ENCODE data around the gene CBX5.
"Not testable (repeated sequence)": the region's sequence is repeated elsewhere in the genome, so short reads cannot be mapped to it uniquely, and the experiment has no call there.

Gene CBX5

DNA sequence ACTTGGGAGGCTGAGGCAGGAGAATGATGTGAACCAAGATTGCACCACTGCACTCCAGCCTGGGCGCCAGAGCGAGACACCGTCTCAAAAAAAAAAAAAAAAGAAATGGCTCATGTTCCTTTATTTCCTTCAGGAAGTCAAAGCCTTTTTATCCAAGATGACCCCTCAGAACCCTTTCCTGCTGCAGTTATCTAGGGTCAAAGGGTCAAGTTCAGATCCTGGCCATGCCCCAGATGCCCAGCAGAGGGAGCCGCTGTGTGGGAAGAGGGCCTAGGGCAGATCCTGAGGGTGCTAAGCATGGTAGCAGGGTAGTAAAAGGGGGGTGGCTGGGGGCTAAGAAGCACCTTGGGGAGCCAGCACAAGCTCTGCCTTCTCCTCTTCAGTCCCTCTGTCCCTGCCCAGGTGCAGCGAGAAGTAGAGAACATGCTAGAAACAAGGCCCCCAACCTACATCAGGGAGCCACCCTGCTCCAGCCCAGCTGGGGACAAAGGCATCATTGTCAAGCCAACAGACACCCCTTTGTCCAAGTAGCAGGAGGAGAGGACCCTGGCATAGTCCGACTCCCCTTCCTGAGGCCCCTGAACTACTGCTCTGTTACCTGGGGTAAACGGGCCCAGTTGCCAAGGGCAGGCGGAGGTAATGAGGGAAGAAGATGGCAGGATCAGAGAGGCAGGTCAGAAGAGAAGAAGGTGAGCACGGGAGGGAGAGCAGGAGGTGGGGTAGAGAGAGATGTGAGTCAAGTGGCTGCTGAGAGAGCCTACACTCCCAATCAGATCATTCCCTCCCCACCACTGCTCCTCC is 14.4 kb upstream of the CBX5 start:
- peak; percentile 31 for DNase-seq (ENCODE audit: low read depth)

DNA sequence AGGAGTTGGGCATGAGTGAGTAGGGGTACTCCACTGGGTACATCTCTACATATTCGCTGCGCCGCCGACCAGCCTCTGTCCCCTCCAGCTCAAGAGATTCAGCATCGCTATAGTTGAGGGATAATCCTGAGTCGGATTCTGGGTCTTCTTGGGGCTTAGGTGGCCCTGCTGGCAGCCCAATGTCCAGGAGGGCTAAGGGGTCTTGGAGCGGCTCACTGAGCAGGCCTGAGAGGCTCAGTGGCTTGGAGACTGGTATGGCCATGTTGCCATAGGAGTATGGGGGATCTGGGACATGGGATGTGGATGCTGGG is 13.0 kb upstream of the CBX5 start:
- no peak for DNase-seq (ENCODE audit: low read depth)

DNA sequence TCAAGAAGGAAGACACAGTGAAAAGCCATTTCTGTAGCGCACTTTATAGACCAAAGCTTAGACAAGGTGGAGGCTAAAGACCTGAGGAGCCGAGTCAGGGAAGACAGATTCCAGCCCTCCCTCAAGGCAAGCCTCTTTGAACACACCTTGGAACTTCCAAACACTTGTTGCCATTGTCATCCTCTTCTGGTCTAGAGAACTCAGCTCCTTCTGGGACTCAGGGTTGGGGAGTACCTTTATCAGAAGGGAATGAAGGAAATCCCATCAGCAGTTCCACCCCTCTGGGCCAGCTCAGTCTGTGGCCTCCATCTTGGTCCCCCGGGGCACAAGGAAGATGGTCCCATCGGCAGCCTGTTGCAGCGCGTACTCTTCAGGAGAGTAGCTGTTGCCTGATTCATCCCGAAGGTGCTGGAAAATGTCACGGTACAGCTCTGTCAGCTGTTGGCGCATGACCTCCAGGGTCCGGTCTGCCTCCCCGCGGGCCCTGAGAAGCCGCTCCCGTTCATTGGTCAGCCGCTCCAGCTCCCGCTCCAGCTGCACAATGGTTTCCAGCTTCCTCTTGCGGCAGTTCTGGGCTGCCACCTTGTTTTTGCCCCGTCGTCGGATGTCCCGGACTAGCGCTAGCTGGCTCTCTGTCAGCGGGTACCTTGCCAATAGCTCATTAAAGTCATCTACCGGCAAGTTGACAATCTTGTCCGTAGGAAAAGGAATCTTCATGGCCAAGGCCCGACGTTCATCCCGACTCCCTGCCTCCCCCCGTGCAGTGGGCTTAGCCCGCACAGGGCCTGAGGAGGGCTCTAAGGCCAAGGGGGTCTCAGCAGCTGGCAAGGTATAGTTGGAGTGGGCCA is 12.4 kb upstream of the CBX5 start:
- no peak for DNase-seq (ENCODE audit: low read depth)

DNA sequence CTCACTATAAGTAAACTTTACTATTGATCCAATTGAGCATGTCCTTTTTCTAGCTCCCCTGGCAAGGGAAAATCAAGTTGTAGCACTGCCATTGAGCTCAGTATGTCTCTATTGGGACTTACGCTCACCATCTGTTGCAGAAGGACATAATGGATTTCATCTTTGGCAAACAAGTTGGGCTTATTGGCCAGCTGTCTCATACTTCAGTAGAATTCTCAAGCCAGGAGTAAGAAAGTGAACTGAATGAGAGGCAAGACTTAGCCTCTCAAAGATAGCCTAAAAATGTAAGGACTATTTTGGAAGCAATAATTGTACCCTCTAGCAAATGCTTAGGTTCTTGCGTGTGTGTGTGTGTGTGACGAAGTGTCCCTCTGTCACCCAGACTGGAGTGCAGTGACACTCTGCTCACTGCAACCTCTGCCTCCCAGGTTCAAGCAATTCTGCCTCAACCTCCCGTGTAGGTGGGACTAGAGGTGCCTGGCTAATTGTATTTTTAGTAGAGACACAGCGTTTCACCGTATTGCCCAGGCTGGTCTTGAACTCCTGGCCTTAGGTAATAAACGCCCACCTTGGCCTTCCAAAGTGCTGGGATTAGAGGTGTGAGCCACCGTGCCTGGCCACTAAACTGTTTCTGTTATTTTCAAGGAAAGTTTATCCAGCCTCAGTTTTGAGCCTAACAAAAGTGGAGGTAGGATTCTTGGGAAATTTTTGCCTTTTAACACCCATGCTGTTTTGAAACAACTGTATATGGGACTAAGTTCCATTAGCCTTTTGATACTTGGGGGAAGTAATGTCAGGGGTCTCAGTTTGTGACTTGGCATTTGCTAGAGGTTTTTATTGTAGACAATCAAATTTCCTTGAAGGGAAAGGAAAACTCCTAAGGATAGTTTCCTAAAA is 7.6 kb upstream of the CBX5 start:
- DNase-seq (ENCODE audit: low read depth), result no peak

DNA sequence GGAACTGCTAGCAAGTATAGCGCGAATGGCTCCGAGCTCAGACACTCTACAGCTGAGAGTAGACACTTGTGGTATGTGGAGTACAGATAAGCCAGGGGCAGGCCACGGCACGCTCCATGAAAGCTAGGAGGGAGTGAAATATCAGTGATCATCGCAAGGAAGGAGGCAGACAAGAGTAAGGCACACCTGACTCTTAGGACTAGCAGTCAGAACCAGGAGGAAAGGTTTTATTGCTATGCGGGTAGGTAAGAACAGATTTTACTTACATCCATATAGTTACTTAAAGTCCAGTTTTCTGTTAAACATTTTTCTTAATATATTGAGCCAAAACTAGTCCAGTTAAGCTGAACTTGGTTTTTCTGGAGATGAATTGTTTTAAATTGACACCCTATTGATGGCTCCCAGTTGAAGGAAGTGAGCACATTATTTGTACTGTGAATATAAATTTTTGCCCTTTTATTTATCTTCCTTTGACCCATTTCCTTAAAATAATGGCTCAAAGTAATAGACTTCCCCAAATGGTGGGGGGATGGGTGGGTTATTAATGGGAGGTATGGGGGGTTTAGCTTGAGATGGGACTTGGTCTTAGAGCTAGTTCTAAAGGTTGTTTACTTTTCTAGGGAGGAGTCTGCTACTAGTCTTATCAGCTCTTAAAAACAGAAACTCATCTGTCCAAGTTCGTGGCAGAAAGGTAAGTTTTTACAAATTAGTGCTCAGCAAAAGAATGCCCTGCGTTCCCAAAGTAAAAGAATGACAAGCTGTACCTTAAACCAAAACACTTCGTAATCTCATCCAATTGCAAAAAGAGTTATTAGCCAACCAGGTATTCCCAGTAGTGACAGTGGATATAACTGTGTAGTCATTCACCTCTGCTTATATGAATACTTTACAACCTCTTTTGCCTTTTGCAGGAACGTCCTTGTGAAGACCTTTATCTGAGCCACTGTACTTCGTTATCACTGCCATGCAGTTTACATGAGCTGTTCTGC is 6.4 kb upstream of the CBX5 start:
- no peak for DNase-seq (ENCODE audit: low read depth)

DNA sequence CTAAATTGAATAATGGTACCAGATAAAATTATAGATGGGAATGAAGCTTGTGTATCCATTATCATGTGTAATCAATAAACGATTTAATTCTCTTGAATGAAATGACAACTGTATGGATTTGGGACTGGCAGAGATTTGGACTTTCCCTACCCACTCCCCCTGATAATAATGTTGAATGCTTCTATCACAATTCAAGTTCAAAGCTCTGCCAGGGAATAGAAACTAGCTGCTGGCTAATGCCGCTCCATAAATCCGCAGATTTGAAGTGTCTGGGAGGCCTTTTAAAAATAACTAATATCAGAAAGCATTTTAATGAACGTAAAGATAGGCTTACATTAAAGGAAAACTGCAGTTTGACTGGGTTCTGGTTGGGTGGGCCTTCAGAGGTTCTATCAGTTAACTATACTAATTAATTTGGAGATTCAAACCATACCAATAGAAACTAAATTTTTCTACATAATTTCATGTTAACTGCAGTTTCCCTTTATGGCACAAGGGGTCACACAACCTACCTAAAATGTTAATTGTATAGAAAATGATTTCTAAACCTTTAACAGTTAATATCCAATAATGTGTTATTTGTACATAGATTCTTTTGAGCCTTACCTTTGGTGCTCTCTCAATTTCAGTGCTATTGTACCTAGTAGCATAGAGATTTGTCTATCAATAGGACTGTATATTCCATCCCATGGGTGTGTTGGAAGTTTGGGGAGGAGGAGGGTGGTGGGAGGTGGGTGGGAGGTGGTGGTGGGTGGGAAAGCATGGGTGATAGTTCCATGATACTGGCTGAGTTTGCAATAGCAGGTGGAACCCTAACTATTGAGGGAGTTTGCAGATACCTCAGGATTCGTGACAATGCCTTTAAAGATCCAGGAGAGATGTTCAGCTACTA is 5.5 kb upstream of the CBX5 start:
- no peak for DNase-seq (ENCODE audit: low read depth)

DNA sequence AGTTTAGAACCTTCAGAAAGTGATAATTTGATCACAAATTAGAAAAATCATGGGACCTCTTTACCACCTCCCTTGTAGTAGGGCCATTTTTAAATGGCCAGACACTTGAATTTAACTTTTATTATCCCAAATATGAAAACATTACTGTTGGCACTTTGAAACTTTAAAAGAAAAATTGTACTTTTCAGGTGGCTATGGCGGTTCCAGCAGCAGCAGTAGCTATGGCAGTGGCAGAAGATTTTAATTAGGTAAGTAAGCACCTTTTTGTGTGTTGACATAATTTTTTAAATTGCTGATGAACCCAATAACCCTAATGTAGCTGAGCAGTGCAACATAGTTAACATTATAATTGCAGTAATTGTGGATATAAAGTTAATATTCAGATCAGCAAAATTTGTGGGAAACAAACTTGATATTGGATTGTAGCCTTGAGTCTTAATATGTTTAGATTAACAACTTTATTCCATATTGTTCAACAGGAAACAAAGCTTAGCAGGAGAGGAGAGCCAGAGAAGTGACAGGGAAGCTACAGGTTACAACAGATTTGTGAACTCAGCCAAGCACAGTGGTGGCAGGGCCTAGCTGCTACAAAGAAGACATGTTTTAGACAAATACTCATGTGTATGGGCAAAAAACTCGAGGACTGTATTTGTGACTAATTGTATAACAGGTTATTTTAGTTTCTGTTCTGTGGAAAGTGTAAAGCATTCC is 4.3 kb upstream of the CBX5 start:
- DNase-seq (ENCODE audit: low read depth), result not testable (repeated sequence)

DNA sequence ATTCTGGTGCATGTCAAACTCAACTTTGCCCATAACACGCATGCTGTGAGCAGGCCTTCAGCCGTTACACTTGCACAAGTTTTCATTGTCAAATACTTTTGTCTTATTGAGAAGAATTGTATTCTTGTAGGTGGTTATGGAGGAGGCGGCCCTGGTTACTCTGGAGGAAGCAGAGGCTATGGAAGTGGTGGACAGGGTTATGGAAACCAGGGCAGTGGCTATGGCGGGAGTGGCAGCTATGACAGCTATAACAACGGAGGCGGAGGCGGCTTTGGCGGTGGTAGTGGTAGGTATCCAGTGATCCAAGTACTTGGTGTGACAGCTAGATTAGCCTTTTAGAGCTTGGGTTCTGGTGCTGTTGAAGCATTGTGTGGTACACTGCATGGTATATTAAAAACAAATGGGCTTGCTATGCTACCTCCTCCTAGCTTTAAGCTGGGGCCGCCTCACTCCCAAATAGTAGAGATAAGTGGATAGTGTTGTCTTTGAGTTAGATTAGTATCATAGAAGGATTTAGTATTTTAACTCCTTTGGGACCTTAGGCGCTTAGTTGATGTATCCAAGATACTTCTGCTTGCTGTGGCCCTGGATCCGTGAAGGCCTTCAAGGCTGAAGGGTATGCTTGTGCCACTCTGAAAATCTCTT is 3.1 kb upstream of the CBX5 start:
- no peak for DNase-seq (ENCODE audit: low read depth)

DNA sequence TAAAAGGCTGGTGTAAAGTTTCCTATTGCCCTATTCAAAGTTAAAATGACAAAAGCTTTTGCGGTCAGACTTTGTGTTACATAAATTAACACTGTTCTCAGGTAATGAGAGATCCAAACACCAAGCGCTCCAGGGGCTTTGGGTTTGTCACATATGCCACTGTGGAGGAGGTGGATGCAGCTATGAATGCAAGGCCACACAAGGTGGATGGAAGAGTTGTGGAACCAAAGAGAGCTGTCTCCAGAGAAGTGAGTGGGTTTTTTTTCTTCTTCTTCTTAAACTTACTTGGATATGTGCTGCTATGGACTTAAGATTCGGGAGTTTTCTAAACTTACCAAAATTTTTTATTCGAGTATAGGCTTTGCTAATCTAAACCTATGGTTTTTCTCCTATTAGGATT is 1.8 kb upstream of the CBX5 start:
- not testable (repeated sequence) for DNase-seq (ENCODE audit: low read depth)

DNA sequence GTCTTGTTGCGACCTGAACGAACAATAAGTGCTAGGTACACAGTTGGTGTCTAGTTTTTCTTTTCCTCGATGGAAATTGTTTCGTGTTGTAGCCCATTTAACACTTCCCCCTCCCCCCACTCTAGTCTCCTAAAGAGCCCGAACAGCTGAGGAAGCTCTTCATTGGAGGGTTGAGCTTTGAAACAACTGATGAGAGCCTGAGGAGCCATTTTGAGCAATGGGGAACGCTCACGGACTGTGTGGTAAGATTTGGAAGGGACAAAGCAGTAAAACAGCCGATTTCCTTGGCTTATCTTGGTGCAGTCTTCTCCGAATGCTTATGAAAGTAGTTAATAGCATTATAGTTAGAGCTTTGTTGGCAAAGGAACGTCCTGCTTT is 1.3 kb upstream of the CBX5 start:
- not testable (repeated sequence) for DNase-seq (ENCODE audit: low read depth)

DNA sequence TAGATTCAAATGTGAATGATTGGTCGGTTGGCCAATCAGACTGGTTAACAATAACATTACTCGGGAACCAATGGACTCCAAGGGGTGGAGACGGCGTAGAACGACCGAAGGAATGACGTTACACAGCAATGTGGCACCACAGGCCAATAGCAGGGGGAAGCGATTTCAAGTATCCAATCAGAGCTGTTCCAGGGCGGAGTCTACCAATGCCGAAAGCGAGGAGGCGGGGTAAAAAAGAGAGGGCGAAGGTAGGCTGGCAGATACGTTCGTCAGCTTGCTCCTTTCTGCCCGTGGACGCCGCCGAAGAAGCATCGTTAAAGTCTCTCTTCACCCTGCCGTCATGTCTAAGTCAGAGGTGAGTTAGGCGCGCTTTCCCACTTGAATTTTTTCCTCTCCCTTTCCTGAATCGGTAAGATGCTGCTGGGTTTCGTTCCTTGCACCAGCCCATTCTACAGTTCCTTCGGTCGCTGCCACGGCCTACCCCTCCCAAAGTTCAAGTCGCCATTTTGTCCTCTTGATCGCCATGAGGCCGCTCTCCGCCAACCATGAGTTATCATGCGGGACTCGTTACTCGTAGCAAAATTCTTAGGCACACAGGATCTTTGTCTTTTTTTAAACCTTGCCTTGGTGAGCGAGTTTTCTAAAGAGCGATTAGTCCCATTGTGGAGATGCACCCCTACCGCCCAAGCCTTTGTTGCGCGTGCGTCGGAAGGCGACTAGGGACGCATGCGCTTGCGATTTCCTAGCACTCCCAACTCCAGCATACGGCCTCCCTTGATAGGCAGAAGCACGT is 742 bp upstream of the CBX5 start, which contains the start of gene HNRNPA1:
HNRNPA1 (plus strand) TSS at position 259 of the 793 bp plus-strand sequence; CDS start at position 341, 82 bp downstream.
- peak; percentile 87 for DNase-seq (ENCODE audit: low read depth)

DNA sequence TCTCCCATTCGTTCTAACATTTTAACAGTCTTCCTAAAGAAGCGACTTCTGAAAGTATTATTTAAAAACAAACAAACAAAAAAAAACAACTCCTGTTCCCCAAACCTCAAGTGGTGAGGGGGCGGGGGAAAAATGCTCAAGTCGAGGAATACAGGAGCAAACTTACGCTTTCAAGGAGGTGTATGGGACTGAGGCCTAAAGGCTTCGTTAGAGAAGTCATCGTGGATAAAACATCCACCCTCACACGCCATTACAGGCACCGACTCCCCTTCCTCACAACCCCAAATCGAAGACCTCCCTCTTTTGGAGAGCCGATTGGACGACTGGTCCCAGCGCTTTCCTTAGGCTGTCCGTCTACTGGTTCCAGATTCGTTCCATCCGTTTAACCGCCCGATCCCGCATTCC is 693 bp downstream of the CBX5 start:
- no peak for DNase-seq (ENCODE audit: low read depth)

DNA sequence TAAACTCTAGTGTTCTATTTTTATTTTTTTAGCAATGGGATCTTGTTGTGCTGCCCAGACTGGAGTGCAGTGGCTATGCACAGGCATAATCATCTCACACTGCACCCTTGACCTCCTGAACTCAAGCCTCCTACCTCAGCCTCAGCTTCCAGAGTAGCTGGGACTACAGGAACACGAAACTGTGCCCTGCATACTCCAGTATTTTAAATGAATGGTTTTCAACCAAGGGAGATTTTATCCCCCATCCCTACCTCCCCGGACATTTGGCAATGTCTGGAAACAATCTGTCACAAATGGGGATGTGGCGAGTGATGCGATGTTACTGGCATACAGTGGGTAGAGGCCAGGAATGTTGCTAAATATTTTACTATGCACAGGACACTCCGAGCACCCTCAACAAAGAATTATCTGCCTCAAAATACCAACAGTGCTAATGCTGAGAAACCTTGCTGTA is 2.1 kb downstream of the CBX5 start:
- no peak for DNase-seq (ENCODE audit: low read depth)

DNA sequence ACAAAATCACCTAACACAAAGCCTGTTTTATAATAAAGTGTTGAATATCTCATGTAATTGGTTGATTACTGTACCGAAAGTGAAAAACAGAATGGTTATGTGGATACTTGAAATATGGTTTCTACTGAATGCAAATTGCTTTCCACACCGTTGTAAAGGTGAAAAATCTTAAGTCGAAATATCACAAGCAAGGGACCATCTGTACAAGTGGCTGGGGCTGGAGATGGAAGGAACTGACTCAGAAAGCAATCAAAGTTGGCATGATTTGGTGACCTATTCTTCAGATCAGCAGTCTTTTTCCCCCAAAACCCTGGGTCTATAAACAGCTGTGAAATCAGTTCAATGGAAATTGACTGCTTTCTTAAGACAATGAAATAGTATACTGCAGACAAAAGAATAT is 3.6 kb downstream of the CBX5 start:
- no peak for DNase-seq (ENCODE audit: low read depth)

DNA sequence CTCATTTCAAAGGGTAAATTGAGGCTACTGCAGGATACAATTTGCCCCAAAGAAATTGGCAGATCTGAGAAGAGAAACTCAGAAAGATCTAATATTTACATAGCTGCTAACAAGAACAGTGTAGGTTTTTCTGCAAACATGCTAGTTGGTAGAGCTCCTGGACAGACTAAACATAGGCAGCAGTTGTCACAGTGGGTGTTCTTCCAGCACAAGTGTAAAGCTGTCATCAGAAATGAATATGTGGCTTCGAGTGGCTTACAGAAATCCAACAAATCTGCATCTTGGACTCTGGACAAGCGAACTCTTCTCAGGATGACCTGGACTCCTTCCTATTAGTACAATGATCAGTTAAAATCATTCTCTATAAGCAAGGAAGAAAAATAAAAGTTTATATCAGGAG is 5.9 kb downstream of the CBX5 start:
- no peak for DNase-seq (ENCODE audit: low read depth)

DNA sequence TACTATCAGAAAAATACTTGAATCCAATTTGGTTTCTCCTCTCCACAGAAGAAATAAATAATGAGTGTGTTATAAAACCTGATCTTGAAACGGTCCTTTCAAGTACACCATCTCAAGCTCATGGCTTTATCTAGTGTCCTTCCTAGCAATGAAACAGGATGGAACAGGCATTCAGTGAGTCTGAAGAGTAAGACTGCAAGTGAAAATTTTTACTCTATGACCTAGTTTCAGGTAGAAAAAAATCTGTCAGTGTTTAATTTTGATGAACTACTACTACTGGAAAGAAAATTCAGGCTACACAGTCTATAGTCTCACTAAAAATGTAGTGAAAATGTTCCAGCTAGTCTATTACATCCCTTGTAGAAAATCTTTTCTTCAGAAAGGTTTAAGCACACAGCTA is 7.7 kb downstream of the CBX5 start:
- no peak for DNase-seq (ENCODE audit: low read depth)

DNA sequence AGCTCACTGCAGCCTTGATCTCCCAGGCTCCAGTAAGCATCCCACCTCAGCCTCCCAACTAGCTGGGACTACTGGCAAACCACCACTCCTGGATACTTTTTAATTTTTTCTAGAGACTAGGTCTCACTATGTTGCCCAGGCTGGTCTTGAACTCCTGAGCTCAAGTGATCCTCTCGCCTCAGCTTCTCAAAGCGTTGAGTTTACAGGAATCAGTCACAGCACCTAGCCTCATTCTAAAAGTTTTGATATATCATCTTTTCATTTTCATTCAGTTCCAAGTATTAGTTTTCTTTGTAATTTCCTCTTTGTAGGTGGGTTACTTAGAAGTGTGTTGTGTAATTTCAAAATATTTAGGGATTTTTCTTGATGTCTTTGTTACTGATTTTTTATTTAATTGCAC is 9.6 kb downstream of the CBX5 start:
- no peak for DNase-seq (ENCODE audit: low read depth)

DNA sequence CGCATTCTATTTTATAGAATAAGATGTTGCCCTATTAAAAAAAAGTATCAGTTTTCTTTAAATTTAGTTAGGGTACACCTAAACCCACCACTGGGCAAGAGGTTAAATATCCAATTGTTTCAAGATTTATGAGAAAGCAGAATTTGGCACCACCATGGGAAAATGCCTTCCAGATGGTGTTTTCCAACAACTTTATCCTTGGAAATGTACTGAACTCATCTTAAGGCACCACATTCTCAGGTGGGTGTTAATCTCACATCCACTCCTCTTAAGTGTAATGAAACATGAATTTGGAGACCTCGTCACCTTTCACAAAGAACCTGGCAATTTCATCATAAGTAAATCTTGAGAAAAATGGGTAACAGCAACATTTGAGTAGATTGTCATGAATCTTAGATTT is 13.1 kb downstream of the CBX5 start:
- no peak for DNase-seq (ENCODE audit: low read depth)

Measured in activated T-helper 9 cell treated with anti-CD3 and anti-CD28 coated beads, Interleukin-2, amount 50 U/mL, for 16 hours (primary cell).